IPS-NIHi11 (cell line): ENCODE results near the gene KLHDC7B.

Experiments used
- DNase-seq: peaks from one replicate; pipeline ENCODE4 v3.0.0; 2012; ENCODE audit warnings: mixed read lengths, low spot score

KLHDC7B gene

DNA sequence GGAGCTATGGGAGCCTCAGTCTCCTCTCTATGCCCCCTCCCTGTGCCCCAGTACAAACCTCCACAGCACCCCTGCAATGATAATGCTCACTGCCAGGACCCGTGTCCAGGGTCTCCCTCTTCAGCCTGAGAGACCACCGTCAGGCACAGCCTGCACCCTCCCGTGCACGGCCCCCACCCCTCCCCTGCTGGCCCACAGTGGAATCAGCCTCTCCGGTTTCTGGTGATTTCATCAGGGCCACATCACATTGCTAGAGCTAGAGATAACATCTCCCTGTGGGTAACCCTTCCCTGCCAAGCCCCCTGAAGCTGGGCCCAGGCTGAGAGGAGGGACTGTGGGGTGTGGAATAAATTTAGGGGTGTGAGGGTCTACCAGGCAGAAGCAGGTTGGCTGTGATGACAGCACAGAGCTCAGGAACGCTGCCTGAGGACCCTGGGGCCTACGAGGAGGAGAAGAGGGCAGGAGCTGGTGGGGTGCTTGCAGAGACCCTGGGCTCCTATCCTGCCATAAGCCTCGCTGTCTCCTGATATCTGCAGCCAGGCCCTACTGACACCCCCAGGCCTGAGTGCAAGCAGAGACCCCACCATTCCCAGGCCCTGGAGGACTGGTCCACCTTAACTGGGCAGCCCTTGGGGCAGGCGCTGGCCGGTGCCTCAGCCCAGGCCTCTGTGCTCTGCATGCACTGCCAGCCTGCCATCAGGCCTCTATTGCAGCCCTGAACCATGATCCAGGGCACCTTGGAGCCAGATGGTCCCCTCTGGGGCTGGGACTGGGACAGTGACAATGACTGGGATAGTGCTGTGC, at the start of gene KLHDC7B:
Gene KLHDC7B, plus strand, starts transcription at position 378 of the 804 bp plus-strand sequence. Its CDS starts 345 bp downstream, at position 723.
- no peak for DNase-seq

DNA sequence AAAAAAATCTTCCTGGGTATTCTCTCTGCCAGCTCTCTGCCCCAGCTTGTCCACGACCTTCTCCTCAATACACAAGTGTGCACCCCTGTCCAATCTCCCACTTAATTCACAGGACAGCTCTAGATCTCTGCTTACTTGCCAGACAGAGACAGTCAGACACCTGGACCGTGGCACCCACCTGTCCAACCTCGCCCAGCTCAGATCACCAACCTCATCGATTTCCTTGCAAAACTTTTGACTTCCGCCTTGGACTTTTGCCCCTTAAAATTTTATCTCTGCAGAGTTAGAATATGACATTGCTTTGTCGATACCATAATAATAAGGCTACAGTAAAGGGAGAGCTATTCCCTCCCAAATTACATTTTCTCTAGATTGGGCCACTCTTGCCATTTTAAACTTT, 48.6 kb upstream of the KLHDC7B start:
- DNase-seq = no peak

DNA sequence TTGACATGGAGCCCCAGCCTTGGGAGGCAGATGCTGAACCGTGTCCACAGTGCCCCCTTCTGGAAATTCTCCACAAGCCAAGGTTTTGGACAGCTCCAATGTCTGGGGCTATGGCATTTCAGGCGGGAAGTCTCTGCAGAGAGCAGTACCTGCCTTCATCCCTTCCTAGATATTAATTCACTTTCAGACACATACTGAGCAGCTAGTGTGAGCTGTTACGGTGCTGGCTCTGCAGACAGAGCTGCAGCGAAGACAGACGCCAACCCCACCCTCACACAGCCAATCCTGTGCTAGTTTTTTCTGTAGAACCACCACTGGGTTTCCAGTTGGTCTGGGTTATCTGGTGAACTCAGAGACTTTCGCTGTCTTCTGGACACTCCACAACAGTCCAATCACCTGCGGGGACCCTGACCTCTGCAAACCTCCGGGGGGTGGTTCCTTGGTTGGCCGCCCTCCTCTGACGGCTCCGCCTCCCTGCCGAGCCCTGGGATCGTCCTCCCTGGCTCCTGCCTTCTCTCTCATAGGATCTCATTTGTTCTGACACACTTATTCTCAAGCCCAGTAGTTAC, 47.3 kb upstream of the KLHDC7B start:
- peak; percentile 82 for DNase-seq

DNA sequence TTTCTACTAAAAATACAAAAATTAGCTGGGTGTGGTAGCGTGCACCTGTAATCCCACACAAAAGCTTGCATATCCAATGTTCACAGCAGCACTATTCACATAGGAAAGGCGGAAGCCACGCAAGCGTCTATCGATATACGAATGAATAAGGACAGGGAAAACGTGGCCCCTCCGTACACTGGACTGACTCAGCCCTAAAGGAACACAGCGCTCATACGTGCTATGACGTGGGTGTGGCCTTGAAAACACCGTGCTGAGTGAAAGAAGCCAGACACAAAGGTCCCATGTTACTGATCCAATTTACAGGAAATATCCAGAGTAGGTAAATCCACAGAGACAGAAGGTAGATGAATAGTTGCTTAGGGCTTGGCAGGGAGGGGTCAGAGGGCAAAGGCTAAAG, 45.2 kb upstream of the KLHDC7B start:
- DNase-seq = no peak

DNA sequence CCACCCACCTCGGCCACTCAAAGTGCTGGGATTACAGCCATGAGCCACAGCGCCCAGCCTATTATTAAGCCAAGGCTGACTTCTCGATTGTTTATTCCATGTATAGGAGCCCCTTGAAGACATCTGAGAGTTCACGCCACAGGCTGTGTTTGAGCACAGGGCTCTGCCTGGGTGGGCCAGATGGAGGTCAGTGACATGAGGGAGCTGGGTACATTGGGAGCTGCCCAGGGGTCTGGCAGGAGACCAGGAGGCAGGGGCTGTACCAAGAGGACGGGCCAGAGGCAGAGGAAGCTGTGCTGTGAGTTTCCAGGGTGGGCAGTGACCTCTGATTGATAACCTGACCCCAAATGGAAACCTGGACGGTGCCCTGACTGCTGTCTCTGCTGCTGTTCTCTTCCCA, 43.6 kb upstream of the KLHDC7B start:
- no peak for DNase-seq

DNA sequence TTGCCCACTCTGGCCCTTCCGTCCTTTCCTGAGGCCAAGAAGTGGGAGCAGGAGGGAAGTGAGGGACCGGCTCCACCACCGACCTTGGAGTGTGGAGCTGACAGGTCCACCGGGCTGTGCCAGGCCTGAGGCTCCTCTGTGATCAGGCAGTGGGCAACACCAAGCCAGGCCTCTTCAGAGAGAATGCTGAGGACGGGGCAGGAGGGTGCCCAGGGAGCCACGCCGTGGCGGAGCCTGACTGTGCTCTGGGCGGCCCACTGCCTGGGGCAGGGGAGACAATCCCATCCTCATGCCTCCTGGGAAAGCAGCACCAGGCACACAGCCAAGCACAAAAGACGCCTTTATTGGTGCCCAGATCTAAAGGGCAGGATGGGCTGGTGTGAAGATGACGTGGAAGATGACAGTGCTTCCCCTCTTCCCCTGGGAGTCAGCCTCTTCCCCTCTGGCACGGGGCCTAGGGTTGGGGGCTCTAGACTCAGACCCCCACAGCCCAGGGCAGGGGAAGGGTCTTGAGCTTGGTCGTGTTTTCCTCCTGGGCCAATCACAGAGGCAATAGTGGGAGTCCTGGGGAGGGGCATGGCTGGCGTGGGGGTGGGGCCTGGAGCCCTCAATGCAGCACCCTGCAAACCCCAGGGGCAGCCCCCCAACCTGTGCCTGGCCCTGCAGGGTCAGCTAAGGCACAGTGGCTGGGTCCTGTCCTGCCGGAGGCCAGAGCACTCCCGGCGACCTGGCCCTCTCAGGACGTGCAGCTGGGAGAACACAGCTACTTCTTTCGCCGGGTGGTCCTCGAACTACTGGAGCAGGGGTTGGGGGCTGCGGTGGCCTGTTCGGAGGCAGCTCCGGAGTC, 42.8 kb upstream of the KLHDC7B start:
- no peak for DNase-seq

DNA sequence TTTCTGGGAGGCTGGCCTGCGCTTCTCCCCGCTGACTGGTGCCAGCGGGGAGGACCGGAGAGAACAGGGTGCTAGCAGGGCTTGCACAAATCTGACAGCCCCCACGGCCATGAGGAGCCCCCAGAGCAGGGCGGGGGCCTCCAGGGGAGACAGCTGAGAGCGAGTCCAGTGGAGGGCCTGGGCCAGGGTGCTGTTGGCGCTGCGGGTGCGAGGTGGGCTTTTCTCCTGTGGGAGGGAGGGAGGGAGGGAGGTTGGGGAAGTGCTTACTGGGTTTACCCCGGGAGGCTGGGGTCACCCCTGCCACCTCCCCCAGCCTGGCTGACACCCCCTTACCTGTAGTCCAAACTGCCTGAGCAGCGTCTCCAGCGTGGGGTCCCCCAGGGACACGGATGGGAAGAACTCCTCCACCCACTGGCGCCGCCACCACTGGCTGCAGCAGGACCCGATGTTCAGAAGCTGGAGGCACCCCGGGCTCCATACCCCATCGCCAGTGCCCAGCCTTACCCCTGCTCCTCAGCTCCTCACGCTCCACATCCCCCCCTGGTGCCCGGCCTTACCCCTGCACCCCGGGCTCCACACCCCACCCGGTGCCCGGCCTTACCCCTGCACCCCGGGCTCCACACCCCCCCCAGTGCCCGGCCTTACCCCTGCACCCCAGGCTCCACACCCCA, 42.1 kb upstream of the KLHDC7B start:
- DNase-seq = no peak

DNA sequence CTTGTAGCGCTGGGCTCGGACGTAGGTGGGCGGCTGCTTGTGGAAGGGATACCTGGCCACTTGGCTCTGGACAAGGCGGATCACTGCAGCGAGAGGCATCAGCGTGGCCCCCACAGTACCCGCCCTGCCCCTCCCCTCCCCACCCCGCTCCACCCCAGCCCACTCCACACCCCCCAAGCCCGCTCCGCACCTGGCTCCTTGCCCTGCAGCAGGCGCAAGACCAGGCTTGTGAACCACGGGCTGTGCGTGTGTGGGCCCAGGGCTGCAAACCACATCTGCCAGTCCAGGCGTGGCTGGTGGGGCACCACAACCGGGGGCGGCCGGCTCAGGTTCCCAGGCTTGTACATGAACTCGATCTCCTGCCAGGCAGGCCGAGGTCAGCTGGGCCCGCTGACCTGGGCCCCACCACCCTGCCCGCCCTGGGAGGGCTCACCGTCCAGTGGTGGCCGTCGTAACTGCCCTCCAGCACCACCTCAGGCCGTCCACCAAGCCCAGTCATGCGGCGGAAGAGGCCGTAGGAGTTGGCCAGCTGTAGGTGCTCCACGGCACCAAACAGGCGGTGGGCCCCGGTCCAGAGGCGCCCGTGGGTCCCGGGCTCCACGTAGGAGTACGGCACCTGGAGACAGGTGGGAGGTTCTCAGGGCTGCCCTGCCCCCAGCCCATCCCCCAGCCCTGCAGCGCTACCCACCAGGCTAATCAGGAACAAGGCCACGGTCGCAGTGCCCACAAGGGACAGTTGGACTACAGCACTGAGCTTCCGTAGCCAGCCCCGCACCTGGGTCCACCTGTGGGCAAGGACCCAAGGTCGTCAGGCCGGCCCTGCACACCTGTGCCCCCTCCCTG, 41.1 kb upstream of the KLHDC7B start:
- DNase-seq = no peak

DNA sequence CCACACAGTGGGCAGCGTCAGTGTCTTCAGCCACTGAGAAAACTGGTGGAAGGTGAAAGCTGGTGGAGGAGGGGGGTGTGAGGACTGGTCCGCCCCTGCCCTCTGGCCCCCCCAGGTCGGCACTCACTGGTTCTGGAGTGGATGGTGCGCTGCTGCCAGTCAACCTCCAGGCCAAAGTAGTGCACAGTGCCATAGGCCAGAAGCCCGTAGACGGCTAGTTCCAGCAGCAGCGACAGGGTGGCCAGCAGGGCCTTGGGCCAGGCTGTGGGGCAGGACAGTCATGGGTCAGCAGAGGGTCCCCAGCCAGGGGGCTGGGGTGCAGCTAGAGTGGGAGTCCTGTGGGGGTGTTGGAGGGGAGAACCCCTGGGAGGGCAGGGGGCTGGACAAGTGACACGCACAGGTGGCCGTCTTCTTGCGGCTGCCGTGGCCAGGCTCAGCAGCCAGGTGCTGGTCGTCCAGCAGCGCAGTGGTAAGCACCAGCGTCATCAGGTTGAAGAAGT, 40.4 kb upstream of the KLHDC7B start:
- no peak for DNase-seq

DNA sequence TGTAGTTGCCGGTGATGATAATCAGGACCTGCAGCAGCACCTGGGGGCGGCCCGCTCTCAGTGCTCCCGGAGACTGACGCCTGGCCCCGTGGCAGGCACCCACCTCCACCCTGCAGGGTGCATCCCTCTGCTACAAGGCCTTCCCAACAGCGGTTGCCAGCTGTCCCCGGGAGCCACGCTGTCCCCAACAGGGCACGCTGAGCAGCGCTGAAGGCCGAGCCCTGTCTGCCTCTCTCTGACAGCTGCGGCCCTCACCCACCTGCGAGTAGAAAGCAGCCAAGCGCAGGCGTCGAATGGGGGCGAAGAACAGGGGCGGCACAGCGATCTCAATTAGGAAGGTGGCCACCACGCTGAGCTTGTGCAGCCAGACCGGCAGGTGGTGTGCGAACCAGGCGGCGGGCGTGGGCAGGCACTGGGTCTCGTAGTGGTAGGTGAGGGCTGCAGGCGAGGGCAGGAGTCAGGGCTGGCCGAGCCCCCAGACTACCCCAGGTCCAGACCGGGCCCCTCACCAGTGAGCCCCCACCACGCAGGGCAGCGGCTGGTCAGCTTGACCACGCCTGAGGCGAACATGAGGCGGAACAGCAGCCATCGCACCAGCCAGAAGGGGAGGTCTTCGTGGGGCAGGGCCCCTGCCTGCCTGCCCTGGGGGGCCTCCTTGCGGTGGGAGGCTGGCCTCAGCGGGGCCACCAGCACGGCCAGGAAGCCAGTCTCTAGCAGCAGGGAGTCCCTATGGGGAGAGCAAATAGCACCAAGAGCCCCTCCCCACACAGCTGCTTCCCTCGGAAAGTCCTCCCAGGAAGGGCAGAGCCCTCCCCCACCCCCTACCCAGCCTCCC, 39.7 kb upstream of the KLHDC7B start:
- DNase-seq = peak; percentile 28

DNA sequence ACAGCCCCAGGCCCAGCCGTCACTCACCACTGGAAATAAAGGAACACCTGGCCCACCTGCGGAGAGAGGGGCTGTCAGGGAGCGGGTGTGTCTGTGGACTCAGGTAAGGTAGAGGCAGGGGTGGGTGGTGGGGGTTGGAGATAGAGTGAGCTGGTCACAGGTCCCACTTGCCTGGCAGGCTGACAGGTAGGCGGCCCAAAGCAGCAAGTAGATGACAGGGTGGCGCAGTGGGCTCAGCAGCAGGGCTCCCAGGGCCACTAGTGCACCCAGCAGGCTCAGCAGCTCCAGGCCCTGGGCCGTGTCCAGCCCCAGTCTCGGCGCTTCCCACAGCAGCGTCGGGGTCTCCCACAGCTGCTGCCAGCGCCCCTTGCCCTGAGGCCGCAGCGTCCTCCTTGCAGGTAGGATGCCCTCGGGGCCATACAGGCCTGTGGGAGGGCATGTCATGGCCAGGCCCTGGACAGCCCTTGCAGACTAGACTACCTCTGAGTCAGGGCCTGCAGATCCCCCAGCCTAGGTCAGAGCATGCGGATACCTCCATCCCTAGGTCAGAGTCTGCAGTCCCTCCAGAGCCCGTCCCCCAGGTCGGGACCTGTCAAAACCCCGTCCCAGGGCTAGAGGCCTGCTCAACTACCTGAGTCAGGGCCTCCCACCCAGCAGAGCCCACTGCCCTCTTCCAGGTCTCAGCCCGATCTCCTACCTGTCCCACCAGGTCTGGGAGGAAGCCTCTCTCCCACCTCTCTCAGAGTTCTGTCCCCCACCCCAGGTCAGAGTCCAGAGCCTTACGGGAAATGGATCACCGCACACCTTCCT, 38.9 kb upstream of the KLHDC7B start:
- peak; percentile 43 for DNase-seq

DNA sequence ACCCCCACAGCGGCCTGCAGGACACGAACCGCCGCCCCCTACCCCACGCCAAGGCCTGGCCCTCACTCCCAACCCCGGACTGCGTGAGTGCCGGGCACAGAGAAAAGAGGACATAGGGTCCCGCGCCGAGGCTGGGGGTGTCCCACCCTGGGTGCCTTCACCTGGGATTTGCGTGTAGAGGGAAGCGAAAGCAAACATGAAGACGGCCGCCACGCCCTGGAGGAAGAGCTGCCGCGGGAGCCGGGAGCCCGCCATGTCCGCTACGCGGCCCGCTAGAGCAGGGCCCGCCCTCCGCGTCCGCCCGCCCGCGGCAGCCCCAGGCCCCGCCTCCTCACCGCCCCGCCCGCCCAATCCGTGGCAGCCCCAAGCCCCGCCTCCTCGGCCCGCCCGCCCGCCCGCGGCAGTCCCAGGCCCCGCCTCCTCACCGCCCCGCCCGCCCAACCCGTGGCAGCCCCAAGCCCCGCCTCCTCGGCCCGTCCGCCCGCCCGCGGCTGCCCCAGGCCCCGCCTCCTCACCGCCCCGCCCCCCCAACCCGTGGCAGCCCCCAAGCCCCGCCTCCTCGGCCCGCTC, 38.2 kb upstream of the KLHDC7B start, which contains the start of gene LMF2:
Gene LMF2, minus strand, starts transcription at position 282 of the 570 bp plus-strand sequence. Its CDS starts 27 bp downstream, at position 255.
- DNase-seq = peak; percentile 99

DNA sequence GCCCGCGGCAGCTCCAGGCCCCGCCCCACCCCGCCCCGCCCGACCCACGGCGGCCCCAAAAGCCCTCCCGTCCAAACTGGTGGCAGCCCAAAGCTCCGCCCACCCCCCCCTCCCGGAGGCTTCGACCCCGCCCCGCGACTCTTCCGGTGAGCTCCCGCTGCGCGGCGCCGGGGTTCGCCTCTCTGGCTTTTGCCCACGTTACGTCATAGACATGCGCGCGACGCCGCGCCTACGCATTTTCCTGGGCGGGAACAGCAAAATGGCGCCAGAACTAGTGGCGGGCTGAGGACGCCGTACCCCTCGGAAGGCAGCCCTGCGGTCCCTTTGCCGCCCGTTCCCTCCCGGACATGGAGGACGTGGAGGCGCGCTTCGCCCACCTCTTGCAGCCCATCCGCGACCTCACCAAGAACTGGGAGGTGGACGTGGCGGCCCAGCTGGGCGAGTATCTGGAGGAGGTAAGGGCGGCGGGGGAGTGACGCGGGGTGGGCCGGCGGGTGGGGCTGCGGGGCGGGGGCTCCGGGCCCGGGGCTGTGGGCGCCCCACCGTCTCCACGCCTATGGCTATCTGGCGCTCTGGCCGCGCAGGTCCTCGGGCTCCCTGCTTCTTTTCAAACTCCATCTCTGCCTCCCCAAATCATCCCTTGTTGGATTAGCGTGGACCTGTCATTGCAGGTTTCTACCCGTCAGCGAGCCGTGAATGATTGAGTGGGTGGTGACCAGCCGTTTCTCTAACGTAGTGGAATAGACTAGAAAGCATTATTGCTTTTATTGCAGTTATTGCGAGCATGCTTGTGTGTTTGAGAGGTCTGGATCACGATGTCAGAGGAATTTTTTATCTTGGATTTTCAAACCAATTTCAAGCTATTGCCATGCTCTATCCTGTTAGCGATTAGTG, 37.5 kb upstream of the KLHDC7B start, which contains the start of gene NCAPH2:
Gene NCAPH2, plus strand, starts transcription at position 234 of the 894 bp plus-strand sequence. Its CDS starts 114 bp downstream, at position 348.
- DNase-seq = peak; percentile 100

DNA sequence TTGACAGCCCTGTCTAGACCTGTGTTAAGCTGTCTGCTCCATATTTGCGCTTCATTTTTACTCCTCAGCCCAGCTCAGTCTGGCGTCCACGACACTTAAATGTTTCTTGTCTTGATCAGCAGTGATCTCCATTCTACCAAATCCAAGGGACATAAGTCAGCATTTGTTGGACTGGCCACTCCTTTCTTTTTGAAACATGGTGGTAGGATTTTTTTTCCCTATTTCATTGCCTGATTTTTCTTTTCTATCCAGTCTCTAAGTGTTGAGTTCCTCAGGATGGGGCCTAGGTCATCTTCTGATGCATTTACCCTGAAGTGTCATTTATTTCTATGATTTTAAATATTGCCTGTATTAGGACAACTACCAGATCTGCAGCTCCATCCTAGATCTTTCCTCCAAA, 36.8 kb upstream of the KLHDC7B start:
- DNase-seq = no peak

DNA sequence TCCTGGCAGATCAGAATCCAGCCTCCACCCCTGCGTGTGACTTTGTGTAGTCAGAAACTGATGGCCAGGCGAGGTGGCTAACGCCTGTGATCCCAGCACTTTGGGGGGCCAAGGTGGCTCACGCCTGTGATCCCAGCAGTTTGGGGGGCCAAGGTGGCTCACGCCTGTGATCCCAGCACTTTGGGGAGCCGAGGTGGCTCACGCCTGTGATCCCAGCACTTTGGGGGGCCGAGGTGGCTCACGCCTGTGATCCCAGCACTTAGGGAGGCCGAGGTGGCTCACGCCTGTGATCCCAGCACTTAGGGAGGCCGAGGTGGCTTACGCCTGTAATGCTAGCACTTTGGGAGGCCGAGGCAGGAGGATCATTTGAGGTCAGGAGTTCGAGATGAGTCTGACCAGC, 32.5 kb upstream of the KLHDC7B start:
- no peak for DNase-seq

DNA sequence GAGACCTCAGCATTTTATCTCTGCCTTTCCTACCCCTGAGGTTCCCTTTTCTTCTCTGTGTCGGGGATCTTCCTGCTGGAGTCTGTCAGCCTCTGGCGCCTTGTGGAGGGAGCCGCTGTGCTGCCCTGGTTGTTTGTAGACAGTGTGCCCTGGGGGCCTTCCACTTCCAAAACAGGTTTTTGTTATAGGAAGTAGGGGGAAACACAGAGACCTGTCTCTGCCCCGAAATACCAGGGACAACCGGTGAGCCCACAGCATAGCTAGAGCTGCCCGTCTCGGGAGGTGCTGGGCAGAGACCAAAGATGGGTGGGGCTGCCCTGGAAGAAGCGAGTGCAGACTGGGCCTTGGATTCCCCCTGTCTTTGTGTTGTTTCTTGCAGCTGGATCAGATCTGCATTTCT, 29.6 kb upstream of the KLHDC7B start:
- DNase-seq = no peak

DNA sequence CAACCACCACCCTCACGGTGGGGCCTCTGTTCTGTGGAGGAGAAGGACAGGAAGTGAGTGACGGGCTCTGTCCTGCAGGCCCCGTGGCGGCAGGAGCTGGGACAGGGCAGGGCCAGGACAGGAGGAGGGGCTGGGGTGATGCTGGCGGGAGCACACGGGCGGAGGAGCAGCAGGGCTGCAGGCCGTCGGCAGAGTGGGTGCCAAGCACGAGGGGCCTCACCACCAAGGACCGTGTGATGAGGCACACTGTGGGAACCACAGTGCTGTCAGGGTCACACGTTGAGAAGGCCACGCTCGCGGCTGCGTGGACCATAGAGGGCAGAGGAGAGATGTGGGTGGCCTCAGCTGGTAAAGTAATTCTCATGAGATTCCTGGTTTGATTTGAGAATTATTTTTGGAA, 28.8 kb upstream of the KLHDC7B start:
- DNase-seq = no peak
